ENCODE data around the gene ACOT6. TPM values are rescaled to one million over a fixed set of nuclear protein-coding genes. Genes with fewer than 3 reads are reported as not detected.

The ACOT6 gene, protein sequence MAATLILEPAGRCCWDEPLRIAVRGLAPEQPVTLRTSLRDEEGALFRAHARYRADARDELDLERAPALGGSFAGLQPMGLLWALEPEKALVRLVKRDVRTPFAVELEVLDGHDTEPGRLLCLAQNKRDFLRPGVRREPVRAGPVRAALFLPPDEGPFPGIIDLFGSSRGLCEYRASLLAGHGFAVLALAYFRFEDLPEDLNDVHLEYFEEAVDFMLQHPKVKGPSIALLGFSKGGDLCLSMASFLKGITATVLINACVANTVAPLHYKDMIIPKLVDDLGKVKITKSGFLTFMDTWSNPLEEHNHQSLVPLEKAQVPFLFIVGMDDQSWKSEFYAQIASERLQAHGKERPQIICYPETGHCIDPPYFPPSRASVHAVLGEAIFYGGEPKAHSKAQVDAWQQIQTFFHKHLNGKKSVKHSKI
- not detected for total RNA-seq

DNA sequence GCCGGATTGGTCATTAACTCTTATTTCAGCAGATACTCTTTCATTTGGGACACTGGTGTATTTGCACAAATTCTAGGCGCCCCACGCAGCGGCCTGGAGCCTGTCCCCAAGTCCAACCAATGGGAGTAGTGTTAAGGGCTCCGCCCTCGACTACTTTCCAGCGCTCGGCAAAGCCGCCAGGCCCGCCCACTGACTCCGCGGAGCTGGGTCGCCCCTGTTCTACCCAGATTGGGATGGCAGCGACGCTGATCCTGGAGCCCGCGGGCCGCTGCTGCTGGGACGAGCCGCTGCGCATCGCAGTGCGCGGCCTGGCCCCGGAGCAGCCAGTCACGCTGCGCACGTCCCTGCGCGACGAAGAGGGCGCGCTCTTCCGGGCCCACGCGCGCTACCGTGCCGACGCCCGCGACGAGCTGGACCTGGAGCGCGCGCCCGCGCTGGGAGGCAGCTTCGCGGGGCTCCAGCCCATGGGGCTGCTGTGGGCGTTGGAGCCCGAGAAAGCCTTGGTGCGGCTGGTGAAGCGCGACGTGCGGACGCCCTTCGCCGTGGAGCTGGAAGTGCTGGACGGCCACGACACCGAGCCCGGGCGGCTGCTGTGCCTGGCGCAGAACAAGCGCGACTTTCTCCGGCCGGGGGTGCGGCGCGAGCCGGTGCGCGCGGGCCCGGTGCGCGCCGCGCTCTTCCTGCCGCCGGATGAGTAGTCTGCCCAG is at the start of gene ACOT6:
Gene ACOT6, plus strand, starts transcription at position 179 of the 707 bp plus-strand sequence. Its CDS starts 55 bp downstream, at position 234.

GRCh38 chr14:73569185-73569958 is 42.9 kb upstream of the ACOT6 start, which contains the start of gene ACOT2:
Gene ACOT2, plus strand, starts transcription at chr14:73569213. Its CDS starts 28 bp downstream, at chr14:73569241.

GRCh38 chr14:73591690-73592449 is 20.4 kb upstream of the ACOT6 start, which contains the start of gene ACOT4:
Gene ACOT4, plus strand, starts transcription at chr14:73591873. Its CDS starts 87 bp downstream, at chr14:73591960.

GRCh38 chr14:73644531-73645247 is 32.4 kb downstream of the ACOT6 start, which contains the start of gene DNAL1:
Gene DNAL1, plus strand, starts transcription at chr14:73644986. Its CDS starts 54 bp downstream, at chr14:73645040.

Small RNAs within 50 kb of the gene (small RNA-seq; reads per million reads assigned to genes)
- not detected for gene RNU6-240P

Other genes starting within 250 kb of the ACOT6 start
- 21.7 TPM for gene NUMB, start 154.0 kb upstream of the ACOT6 start, total RNA-seq
- gene RIOX1, start 121.6 kb upstream of the ACOT6 start, total RNA-seq, result 20.5 TPM
- gene ACOT1, start 75.4 kb upstream of the ACOT6 start, total RNA-seq, result 1.6 TPM
- gene HEATR4, start 53.6 kb upstream of the ACOT6 start, total RNA-seq, result 1.6 TPM
- 22.8 TPM for gene ACOT2, start 43.3 kb upstream of the ACOT6 start, total RNA-seq
- 1.8 TPM for gene ACOT4, start 20.6 kb upstream of the ACOT6 start, total RNA-seq
- gene DNAL1, start 32.5 kb downstream of the ACOT6 start, total RNA-seq, result 38.5 TPM
- gene PNMA1, start 101.9 kb downstream of the ACOT6 start, total RNA-seq, result 145 TPM
- gene PTGR2, start 239.3 kb downstream of the ACOT6 start, total RNA-seq, result 6.9 TPM

All from diencephalon (tissue), 1 donor.